NCI-H748 (cell line): Measurements from ENCODE around the gene PIP4K2A.
A peak's percentile ranks its signal among the peaks of the same experiment; 100 is the strongest.
"Not testable (repeated sequence)": the region's sequence is repeated elsewhere in the genome, so short reads cannot be mapped to it uniquely, and the experiment has no call there.

Experiments used
- DNase-seq: peaks from one replicate; lab custom pipeline; 2025; ENCODE audit not compliant: unreplicated experiment; lab: John Stamatoyannopoulos, UW

The PIP4K2A gene

GRCh38 chr10:22719406-22720042, 5.1 kb upstream of the PIP4K2A start:
- no peak for DNase-seq

DNA sequence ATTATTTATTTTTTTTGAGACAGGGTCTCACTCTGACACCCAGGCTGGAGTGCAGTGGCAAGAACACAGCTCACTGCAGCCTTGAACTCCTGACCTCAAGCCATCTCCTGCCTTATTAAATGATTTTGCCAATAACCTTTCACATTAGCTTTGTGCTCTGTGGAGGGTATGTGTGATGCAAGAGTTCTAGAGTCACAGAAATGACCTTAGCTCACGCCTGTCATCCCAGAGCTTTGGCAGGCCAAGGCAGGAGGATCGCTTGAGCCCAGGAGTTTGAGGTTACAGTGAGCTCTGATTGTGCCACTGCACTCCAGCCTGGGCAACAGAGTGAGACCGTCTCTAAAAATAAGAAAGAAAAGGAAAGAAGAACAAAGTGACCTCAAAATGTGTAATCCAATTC, 4.3 kb upstream of the PIP4K2A start:
- not testable (repeated sequence) for DNase-seq

- DNase-seq, result no peak
Measured at GRCh38 chr10:22717728-22718127, 3.4 kb upstream of the PIP4K2A start.

GRCh38 chr10:22716943-22717342, 2.6 kb upstream of the PIP4K2A start:
- DNase-seq, result no peak

- DNase-seq, result no peak
Measured at GRCh38 chr10:22715290-22715625, 880 bp upstream of the PIP4K2A start.

DNA sequence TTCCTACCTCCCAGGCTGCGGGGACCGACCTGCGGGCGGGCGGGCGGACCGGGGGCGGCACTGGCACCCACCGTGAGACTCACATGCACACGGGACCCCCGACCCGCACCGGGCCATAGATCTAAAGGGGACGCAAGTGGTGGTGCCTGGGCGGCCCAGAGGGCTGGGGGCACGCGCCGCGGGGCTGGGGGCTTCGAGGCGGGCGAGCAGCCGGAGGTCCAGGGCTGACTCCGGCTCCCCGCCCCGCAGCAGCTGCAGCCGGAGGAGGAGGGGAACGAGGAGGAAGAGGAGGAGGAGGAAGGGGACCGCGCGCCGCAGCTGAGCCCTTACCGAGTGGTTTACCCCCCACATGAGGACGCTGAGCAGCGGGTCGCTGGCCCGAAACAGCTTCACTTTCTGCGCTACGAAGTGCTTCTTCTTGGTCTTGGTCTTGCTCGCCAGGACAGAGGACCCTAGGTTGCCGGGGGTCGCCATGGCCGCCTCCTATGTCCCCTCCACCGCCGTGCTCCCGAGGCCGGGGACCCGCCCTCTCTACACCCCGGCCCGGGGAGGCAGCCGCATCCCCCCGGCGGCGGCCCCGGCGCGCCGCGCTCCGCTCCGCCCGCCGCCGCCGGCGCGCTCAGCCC, 412 bp downstream of the PIP4K2A start:
- peak; percentile 47 for DNase-seq

DNA sequence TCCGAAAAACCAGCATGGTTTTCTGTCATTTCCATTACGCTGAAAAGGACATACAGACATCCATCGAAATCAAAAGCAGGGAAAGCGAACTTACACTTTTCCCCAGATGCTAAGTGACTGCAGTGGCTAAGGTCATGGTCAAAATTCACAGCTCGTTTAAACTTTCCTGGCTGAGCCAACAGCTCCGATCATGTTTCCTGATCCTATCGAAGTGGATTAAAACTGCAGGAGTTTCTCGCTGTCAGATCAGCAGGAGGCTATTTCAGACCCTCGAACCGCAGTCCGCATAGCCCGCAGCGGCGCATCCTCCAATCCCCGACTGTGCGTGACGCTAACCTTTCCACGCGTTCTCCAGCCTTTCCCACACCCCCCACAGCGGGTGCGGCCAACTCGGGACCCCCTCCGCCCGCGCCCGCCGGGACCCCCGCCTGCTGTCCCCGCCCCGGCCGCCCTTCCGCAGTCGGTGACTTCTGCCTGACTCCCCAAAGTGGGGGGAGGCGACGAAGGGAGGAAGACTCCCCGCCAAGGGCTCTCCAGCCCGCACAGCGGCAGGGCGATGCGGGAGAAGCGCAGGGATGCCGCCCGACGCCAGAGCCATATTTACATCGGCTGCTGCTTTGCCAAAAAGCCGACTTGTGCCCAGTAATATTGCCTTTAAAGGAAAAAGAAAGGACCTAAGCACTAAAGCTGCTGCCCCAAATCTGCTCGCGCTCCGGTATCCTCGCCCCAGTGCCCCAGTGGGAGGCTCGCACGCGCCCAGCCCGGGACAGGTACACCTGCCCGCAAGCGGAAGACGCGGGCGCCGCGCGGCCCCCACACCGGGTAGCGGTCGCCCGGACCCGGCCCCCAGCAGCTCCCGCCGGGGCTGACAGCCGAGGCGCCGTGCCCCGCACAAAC, 1.2 kb downstream of the PIP4K2A start:
- peak; percentile 30 for DNase-seq

- no peak for DNase-seq
Measured at GRCh38 chr10:22712211-22712955, 2.0 kb downstream of the PIP4K2A start.

GRCh38 chr10:22711373-22711772, 3.0 kb downstream of the PIP4K2A start:
- no peak for DNase-seq

- DNase-seq, result no peak
Measured at GRCh38 chr10:22710139-22710745, 4.1 kb downstream of the PIP4K2A start.

DNA sequence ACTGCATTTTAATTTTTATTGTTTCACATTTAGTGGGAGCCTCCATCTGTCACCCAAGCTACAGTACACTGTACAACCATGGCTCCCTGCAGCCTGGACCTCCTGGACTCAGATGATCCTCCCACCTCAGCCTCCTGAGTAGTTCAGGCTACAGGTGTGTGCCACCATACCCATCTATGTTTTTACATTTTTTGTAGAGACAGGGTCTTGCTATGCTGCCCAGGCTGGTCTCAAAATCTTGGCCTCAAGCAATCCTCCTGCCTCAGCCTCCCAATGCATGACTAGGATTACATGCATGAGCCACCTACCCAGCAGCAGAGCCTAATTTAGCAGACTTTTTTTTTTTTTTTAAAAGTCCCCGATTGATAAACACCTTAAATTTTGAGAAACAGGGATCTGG, 5.6 kb downstream of the PIP4K2A start:
- DNase-seq, result no peak

- DNase-seq, result no peak
Measured at GRCh38 chr10:22705527-22705926, 8.9 kb downstream of the PIP4K2A start.

GRCh38 chr10:22704942-22705341, 9.4 kb downstream of the PIP4K2A start:
- no peak for DNase-seq

DNA sequence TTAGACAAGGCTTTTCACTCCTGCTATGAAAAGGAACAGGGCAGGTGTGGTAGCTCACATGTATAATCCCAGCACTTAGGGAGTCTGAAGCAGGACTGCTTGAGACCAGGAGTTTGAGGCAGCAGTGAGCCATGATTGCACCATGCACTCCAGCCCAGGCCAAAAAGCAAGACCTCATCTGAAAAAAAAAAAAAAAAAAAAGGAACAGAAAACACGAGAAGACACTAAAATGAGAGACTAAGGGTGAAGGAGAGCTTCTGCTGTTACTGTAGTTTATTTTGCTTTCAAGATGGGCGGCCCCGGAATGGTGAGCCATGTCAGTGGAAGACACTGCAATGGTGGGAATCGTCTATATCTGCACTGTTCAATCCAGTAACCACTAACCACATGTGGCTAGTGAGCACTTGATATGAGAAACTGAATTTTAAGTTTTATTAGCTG, 9.9 kb downstream of the PIP4K2A start:
- no peak for DNase-seq

DNA sequence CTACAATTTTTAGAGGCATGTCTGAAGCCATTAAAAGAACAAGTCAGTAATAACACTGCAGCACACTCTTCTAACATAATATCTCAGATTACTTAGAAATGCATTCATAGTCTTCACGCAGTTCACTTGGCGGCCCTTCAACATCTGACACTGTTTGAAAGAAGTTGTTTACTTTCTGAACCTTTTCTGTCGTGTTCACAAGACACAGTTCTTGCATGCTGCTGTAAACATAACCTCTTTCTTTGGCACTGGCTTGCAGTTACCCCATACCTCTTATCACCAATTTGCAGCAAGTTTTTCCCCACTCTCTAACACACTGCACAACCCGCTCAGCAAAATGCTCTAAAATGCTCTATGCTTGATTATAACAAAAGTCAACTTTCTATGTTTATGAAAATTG, 12.0 kb downstream of the PIP4K2A start:
- DNase-seq, result no peak

- DNase-seq, result no peak
Measured at GRCh38 chr10:22701132-22701826, 13.1 kb downstream of the PIP4K2A start.

GRCh38 chr10:22700489-22700888, 13.9 kb downstream of the PIP4K2A start:
- DNase-seq, result peak; percentile 43

GRCh38 chr10:22699976-22700375, 14.4 kb downstream of the PIP4K2A start:
- DNase-seq, result no peak

DNA sequence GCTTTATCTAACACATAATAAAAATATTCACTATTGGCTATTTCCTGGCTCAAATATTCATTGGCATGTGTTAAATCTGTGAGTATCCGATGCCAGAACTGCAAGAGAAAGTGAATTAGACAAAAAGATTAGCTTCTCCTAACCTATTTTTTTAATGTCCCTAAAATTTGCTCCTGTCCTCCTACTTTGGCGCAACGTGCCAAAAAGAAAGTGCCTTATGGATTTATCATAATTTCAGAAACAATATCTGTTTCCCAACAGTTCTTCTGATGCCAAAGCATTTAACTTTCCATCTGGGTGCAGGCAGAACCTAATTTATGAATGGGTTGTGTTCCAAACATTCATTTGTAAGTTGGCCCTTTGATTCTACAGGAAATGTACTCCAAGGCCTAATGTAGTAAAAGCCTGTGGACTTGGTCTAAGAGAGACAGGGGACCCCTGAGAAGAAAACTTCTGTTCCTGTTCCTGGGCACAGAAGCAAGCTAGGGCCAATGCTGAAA, 15.4 kb downstream of the PIP4K2A start:
- DNase-seq, result no peak

GRCh38 chr10:22697800-22698199, 16.6 kb downstream of the PIP4K2A start:
- DNase-seq, result no peak
